Transverse colon (tissue), 4 donors: Measurements from ENCODE around the gene RPS6KA5.

ENCODE experiments used
- CTCF ChIP-seq, 5 experiments: fragments of 200-600 bp in 3 of 5; fragments of 450-650 bp in 2 of 5; sonication (generic) in 3 of 5; IDR thresholded peaks; 1 replicate in 2 of 5; 2 replicates in 3 of 5; pipeline ENCODE4 v1.5.1; 2016 to 2017; ENCODE audit warnings: antibody characterized with exemption in 5 of 5, inconsistent platforms in 3 of 5, mild to moderate bottlenecking in 2 of 5, moderate library complexity in 1 of 5
- EP300 ChIP-seq: sonication (generic); formaldehyde crosslinking; IDR thresholded peaks from one replicate; pipeline ENCODE4 v1.6.1; 2017; ENCODE audit warnings: antibody characterized with exemption, low read depth
- POLR2A ChIP-seq: fragments of 450-650 bp; IDR thresholded peaks from one replicate; pipeline ENCODE4 v1.6.1; 2016; ENCODE audit warnings: antibody characterized with exemption, mild to moderate bottlenecking, moderate library complexity
- POLR2AphosphoS5 ChIP-seq, 3 donors: sonication (generic); formaldehyde crosslinking; IDR thresholded peaks; one replicate each; pipeline ENCODE4 v1.6.1; 2016; ENCODE audit warnings: antibody characterized with exemption in 3 of 3

GRCh38 chr14:90857866-90858265 is 202.6 kb downstream of the RPS6KA5 start:
- TF ChIP-seq EP300, result no peak
- TF ChIP-seq CTCF (IDR thresholded peaks at IDR 0.05), result no peak
- no peak for TF ChIP-seq POLR2AphosphoS5 (IDR thresholded peaks at IDR 0.05)
- no peak for TF ChIP-seq POLR2A
